Nephron progenitor cell (in vitro differentiated cells): ENCODE results near the gene MEGF9.

Source experiments
- DNase-seq: peaks from one replicate; pipeline ENCODE4 v3.0.0; 2021
- H3K27ac Mint-ChIP-seq: 2 replicates; pipeline ENCODE4 v1.8.0; 2021; ENCODE audit warnings: mild to moderate bottlenecking, moderate library complexity, mixed read lengths
- H3K27me3 Mint-ChIP-seq: 2 replicates; pipeline ENCODE4 v1.8.0; 2021; ENCODE audit warnings: mild to moderate bottlenecking, low read depth, mixed read lengths; ENCODE audit not compliant: poor library complexity
- H3K36me3 Mint-ChIP-seq: 2 replicates; pipeline ENCODE4 v1.8.0; 2021; ENCODE audit warnings: low read depth, mixed read lengths
- H3K4me1 Mint-ChIP-seq: 2 replicates; pipeline ENCODE4 v1.8.0; 2021; ENCODE audit warnings: mixed read lengths
- H3K4me3 Mint-ChIP-seq: 2 replicates; pipeline ENCODE4 v1.8.0; 2021; ENCODE audit warnings: mild to moderate bottlenecking, moderate library complexity, mixed read lengths
- H3K9me3 Mint-ChIP-seq: 2 replicates; pipeline ENCODE4 v1.8.0; 2021; ENCODE audit warnings: mild to moderate bottlenecking, moderate library complexity, mixed read lengths
- TF ChIP-seq, protein P1 (sequence below): fragments of 200-600 bp; sonication (generic); IDR thresholded peaks from 2 replicates; pipeline ENCODE4 v1.5.0; 2021; ENCODE audit warnings: antibody characterized with exemption

The MEGF9 gene

GRCh38 chr9:120659676-120660075, 54.6 kb downstream of the MEGF9 start:
- no peaks in the 10 kb centered on the region for H3K9me3 Mint-ChIP-seq
- H3K27me3 Mint-ChIP-seq = peaks cover 3% of the 10 kb centered on the region
- H3K4me3 Mint-ChIP-seq = no peak overlapping the region
- no peak overlapping the region for H3K27ac Mint-ChIP-seq
- H3K36me3 Mint-ChIP-seq = no peaks in the 10 kb centered on the region
- TF ChIP-seq, protein P1, sequence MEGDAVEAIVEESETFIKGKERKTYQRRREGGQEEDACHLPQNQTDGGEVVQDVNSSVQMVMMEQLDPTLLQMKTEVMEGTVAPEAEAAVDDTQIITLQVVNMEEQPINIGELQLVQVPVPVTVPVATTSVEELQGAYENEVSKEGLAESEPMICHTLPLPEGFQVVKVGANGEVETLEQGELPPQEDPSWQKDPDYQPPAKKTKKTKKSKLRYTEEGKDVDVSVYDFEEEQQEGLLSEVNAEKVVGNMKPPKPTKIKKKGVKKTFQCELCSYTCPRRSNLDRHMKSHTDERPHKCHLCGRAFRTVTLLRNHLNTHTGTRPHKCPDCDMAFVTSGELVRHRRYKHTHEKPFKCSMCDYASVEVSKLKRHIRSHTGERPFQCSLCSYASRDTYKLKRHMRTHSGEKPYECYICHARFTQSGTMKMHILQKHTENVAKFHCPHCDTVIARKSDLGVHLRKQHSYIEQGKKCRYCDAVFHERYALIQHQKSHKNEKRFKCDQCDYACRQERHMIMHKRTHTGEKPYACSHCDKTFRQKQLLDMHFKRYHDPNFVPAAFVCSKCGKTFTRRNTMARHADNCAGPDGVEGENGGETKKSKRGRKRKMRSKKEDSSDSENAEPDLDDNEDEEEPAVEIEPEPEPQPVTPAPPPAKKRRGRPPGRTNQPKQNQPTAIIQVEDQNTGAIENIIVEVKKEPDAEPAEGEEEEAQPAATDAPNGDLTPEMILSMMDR = no peak
- H3K4me1 Mint-ChIP-seq = peaks cover 9% of the 10 kb centered on the region
- DNase-seq = no peak

DNA sequence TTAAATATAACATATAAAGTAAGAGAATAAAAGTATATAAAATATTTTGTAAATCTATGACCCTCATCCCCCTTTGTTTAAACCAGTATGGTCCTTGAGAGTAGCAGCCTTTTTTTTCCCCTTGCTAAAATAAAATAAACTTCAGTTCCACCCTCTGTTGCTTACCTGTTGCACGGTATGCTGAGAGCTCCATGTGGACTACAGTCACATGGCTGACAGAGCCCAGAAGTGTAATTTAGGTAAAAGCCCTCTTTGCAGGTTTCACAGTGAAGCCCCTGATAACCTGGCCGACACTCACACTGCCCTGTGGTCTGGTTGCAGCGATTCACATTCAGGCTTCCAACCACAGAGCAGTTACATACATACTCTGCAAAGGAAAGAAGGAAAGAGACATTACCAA, 55.1 kb downstream of the MEGF9 start:
- DNase-seq = no peak
- no peak overlapping the region for H3K4me3 Mint-ChIP-seq
- peaks cover 9% of the 10 kb centered on the region for H3K4me1 Mint-ChIP-seq
- H3K27me3 Mint-ChIP-seq = peaks cover 3% of the 10 kb centered on the region
- TF ChIP-seq, protein P1 = no peak
- no peak overlapping the region for H3K27ac Mint-ChIP-seq
- no peaks in the 10 kb centered on the region for H3K36me3 Mint-ChIP-seq
- H3K9me3 Mint-ChIP-seq = no peaks in the 10 kb centered on the region

GRCh38 chr9:120655005-120655622, 59.2 kb downstream of the MEGF9 start:
- Mint-ChIP-seq H3K4me3 (no peak overlapping the region), H3K9me3 (no peaks in the 10 kb centered on the region), H3K36me3 (no peaks in the 10 kb centered on the region), H3K27ac (no peak overlapping the region), H3K4me1 (peaks cover 4% of the 10 kb centered on the region), H3K27me3 (peaks cover 3% of the 10 kb centered on the region)
- TF ChIP-seq, protein P1 = no peak
- no peak for DNase-seq

DNA sequence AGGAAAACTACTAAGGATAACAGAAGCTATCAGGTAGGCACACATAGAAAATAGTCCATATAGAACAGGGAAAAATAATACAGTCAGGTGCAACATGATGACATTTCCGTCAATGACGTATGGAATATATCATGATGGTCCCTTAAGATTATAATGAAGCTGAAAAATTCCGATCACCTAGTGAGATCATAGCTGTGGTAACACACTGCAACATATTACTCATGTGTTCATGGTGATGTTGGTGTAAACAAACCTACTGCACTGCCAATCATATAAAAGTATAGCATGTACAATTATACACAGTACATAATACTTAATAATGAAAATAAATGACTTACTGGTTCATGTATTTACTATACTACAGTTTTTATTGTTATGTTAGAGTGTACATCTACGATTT, 60.0 kb downstream of the MEGF9 start:
- H3K36me3 Mint-ChIP-seq = no peaks in the 10 kb centered on the region
- DNase-seq = no peak
- H3K27ac Mint-ChIP-seq = no peak overlapping the region
- no peak overlapping the region for H3K4me3 Mint-ChIP-seq
- H3K4me1 Mint-ChIP-seq = peaks cover 4% of the 10 kb centered on the region
- no peaks in the 10 kb centered on the region for H3K9me3 Mint-ChIP-seq
- TF ChIP-seq, protein P1 = no peak
- peaks cover 3% of the 10 kb centered on the region for H3K27me3 Mint-ChIP-seq

DNA sequence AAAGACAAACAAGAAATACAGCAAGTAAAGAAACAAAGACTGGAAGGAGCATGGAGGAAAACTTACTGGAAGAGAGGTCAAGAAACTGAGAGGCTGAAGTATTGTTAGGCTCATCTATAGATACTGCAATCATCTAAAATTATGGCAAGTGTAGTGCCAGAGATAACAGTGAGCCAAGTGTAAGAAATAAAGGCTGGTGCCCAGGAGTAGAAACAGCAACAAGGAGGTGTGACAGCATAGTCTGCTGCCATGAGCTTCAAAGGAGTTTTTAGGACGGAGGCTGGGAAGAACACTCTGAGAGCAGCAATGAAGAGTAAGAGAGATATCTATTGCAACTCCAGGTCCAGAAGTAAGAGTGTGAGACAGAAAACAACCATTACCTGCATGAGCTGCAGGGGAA, 60.5 kb downstream of the MEGF9 start:
- Mint-ChIP-seq H3K9me3 (no peaks in the 10 kb centered on the region), H3K4me3 (no peak overlapping the region), H3K4me1 (peaks cover 4% of the 10 kb centered on the region), H3K27me3 (no peaks in the 10 kb centered on the region), H3K27ac (peak overlapping the region; percentile 43), H3K36me3 (no peaks in the 10 kb centered on the region)
- TF ChIP-seq, protein P1 = no peak
- no peak for DNase-seq

- Mint-ChIP-seq H3K4me1 (peaks cover 4% of the 10 kb centered on the region), H3K27me3 (no peaks in the 10 kb centered on the region), H3K36me3 (no peaks in the 10 kb centered on the region), H3K4me3 (no peak overlapping the region), H3K27ac (no peak overlapping the region), H3K9me3 (no peaks in the 10 kb centered on the region)
- no peak for DNase-seq
- TF ChIP-seq, protein P1 = no peak
Measured at GRCh38 chr9:120652934-120653333, 61.3 kb downstream of the MEGF9 start.
